Erythroblast (primary cell): Measurements from ENCODE around the gene QSOX1.

ENCODE experiments used
- DNase-seq, 2 experiments: peaks; one replicate each; lab custom pipeline; 2025; lab: John Stamatoyannopoulos, UW
- GATA1 ChIP-seq: IDR thresholded peaks from 2 replicates; pipeline ENCODE4 v1.6.1; 2011; ENCODE audit warnings: low read depth, mild to moderate bottlenecking, control low read depth, low read length, moderate library complexity
- POLR2A ChIP-seq: IDR thresholded peaks from 2 replicates; pipeline ENCODE4 v1.6.1; 2011; ENCODE audit warnings: mild to moderate bottlenecking, low read length

Gene QSOX1

DNA sequence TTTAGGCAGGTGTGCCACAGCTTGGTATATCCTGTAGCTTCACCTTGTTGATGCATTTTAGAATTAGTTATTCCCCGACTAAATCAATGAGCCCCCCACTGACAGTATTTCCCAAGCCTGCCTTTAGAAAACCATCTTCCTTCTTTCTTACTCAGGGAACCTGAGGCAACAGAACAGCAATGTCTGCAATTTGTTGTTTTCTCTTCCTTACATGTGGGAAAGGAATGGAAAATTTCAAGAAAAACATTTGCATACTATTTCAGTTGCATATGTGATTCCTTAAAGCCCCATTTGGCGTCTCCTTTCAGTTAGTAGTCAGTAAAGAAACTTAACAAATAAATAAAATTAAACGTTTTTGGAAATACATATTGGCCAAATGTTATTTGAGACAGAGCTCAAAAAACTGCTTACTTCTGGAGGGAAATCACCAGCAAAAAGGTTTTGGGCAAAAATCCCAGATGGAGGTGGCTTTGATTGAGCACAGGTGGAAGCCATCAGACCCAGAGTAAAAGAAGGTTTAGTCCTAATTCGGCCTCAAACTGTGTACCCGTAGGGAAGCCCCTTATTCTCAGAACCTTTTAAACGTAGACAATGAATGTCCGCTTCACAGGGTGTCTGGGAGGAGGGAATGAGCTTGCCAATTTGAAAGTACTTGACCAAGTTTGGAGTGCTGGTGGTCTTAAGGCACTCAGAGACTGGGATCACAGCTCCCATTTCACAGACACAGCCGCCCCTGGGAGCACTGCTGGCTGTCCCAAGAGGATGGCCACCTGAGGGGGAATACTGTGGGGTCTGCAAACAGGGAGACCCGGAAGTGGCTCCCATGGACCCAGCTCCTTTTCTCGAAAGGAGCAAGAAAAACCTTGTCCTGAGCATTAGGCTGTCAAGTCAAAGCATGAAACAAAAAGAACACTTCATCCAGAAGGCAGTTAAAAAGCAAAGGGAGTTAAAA lies 84.8 kb downstream of the QSOX1 start:
- no peak for TF ChIP-seq GATA1
- TF ChIP-seq POLR2A, result no peak
- no peak for DNase-seq

GRCh38 chr1:180241716-180242544 lies 87.3 kb downstream of the QSOX1 start:
- TF ChIP-seq GATA1 (no peak), POLR2A (no peak)
- no peak for DNase-seq

- TF ChIP-seq POLR2A, result no peak
- no peak for TF ChIP-seq GATA1
- DNase-seq, result no peak
Measured at GRCh38 chr1:180243517-180244221, 89.0 kb downstream of the QSOX1 start.

GRCh38 chr1:180244840-180245239 lies 90.2 kb downstream of the QSOX1 start:
- DNase-seq, result no peak
- no peak for TF ChIP-seq POLR2A
- no peak for TF ChIP-seq GATA1

DNA sequence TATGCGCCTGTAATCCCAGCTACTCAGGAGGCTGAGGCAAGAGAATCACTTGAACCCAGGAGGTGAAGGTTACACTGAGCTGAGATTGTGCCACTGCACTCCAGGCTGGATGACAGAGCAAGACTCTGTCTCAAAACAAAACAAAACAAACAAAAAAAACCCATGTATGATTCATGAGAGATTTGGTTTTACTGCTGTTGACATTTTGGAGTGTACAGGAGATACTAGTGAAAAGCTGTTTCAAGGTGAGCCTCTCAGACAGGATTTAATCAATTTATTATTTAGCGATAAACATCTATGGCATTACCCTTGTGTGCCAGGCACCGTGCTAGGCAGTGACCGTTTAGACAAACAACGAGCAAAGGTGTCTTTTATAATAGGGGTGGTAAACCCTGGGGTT lies 91.9 kb downstream of the QSOX1 start:
- no peak for TF ChIP-seq GATA1
- TF ChIP-seq POLR2A, result no peak
- no peak for DNase-seq

- DNase-seq, result no peak
- TF ChIP-seq POLR2A (no peak), GATA1 (no peak)
Measured at GRCh38 chr1:180247061-180247460, 92.4 kb downstream of the QSOX1 start.

DNA sequence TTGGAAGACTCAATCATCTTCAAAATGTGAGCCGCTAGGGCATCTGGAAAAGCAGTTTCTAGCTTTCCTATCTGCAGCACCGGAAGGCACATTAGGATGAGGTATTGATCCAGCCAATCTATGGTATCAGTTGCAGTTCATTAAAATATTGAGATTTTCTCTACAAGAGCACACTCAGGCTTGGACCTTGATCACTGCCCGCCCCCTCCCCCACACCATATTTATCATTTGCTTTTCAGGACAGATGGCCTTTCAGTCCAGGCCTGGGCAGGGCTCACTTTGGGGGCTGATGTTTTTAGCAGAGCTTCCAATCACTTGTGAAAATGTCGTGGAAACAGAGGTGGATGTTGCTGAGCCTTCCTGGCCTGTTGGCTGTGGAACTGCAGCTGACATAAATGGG lies 92.9 kb downstream of the QSOX1 start:
- DNase-seq, result no peak
- no peak for TF ChIP-seq GATA1
- TF ChIP-seq POLR2A, result no peak

DNA sequence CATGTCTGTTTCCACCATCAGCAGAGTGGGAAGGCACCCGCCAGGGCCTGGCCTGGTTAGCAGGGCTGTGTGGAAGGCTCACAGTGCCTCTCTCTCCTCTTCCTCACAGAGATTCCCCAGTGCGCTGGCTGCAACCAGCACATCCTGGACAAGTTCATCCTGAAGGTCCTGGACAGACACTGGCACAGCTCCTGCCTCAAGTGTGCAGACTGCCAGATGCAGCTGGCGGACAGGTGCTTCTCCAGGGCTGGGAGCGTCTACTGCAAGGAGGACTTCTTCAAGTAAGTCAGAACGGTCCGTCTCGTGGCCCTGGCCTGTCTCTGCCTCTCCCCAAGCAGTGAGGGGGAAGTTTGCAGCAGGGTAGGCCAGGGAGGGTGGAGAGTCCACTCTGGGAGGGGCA lies 93.5 kb downstream of the QSOX1 start:
- TF ChIP-seq GATA1 (no peak), POLR2A (no peak)
- no peak for DNase-seq

GRCh38 chr1:180248731-180249681 lies 94.3 kb downstream of the QSOX1 start:
- peak; percentile 29 to 39 for DNase-seq
- TF ChIP-seq GATA1 (no peak), POLR2A (no peak)

GRCh38 chr1:180249725-180250498 lies 95.2 kb downstream of the QSOX1 start:
- no peak for TF ChIP-seq GATA1
- no peak for TF ChIP-seq POLR2A
- DNase-seq, result no peak

- no peak for DNase-seq
- TF ChIP-seq GATA1, result no peak
- no peak for TF ChIP-seq POLR2A
Measured at GRCh38 chr1:180250499-180250770, 95.8 kb downstream of the QSOX1 start.

DNA sequence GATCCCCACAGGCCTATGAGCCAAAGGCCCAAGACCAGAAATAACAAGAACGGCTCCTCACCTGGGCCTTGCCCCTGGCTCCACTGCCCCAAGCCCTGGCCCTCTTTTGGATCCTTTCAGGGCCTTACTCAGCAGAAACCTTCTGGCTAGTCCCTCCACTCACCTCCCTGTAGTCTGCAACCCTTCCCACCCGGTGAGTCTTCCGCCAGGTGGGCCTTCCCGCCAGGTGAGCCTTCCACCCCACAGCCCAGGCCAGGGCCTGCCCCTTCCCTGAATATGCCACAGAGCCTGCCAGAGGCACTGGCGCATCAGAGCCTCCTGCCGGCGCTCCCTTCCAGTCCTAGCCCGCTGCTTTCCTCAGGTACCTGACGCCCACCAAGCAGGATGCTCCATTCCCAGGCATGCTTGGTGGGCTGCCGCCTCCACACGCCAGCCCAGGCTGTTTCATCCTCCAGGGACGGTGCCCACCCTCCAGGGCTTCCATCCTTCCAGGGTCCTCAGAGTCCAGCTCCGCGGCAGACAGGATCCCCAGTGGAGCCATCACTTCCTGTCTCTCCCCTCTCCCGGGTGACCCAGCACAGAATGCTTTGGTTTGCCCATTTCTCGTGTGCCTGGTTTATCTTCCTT lies 96.3 kb downstream of the QSOX1 start:
- TF ChIP-seq POLR2A (no peak), GATA1 (no peak)
- DNase-seq, result no peak
